Measurements from ENCODE around the gene NDUFB5.

NDUFB5 gene

GRCh38 chr3:179652447-179653095, 48.0 kb downstream of the NDUFB5 start, which contains the start of gene USP13:
USP13 (plus strand) TSS chr3:179653040; CDS start chr3:179653226, 186 bp downstream.
- peak; percentile 80 for DNase-seq (ENCODE audit: low spot score)
- TF ChIP-seq CTCF (IDR thresholded peaks at IDR 0.05) = no peak
- peak within 1 kb of the TSS; percentile 88 for H3K4me3 ChIP-seq
- peak within 1 kb of the TSS; percentile 91 to 96 for H3K27ac ChIP-seq

GRCh38 chr3:179653096-179653797, 48.7 kb downstream of the NDUFB5 start:
- TF ChIP-seq CTCF (IDR thresholded peaks at IDR 0.05) = no peak
- DNase-seq (ENCODE audit: low spot score) = peak; percentile 84
- Histone ChIP-seq H3K4me3 (peak overlapping the region; percentile 88), H3K27ac (peak overlapping the region; percentile 91 to 96)

- Histone ChIP-seq H3K4me3 (no peak overlapping the region), H3K27ac (no peak overlapping the region)
- no peak for DNase-seq (ENCODE audit: low spot score)
- no peak for TF ChIP-seq CTCF (IDR thresholded peaks at IDR 0.05)
Observed at GRCh38 chr3:179655236-179655635, 50.6 kb downstream of the NDUFB5 start.

- no peak for TF ChIP-seq CTCF (IDR thresholded peaks at IDR 0.05)
- no peak overlapping the region for H3K4me3 ChIP-seq
- no peak for DNase-seq (ENCODE audit: low spot score)
- H3K27ac ChIP-seq = no peak overlapping the region
Observed at GRCh38 chr3:179658606-179659005, 54.0 kb downstream of the NDUFB5 start.

- H3K4me3 ChIP-seq = no peak overlapping the region
- DNase-seq (ENCODE audit: low spot score) = no peak
- no peak for TF ChIP-seq CTCF (IDR thresholded peaks at IDR 0.05)
- H3K27ac ChIP-seq = no peak overlapping the region
Observed at GRCh38 chr3:179660872-179661271, 56.3 kb downstream of the NDUFB5 start.

GRCh38 chr3:179661777-179662176, 57.2 kb downstream of the NDUFB5 start:
- DNase-seq (ENCODE audit: low spot score) = no peak
- no peak overlapping the region for H3K4me3 ChIP-seq
- no peak for TF ChIP-seq CTCF (IDR thresholded peaks at IDR 0.05)
- H3K27ac ChIP-seq = no peak overlapping the region

- Histone ChIP-seq H3K4me3 (no peak overlapping the region), H3K27ac (no peak overlapping the region)
- DNase-seq (ENCODE audit: low spot score) = no peak
- TF ChIP-seq CTCF (IDR thresholded peaks at IDR 0.05) = no peak
Observed at GRCh38 chr3:179663093-179663492, 58.5 kb downstream of the NDUFB5 start.
